COLO829 (cell line): ENCODE results near the gene LRRC3B.
"Not testable (repeated sequence)": the region's sequence is repeated elsewhere in the genome, so short reads cannot be mapped to it uniquely, and the experiment has no call there.

Experiments used
- DNase-seq: peaks from one replicate; pipeline ENCODE4 v3.0.0; 2012; ENCODE audit warnings: low spot score

The LRRC3B gene

GRCh38 chr3:26622621-26623418 is at the start of gene LRRC3B:
Gene LRRC3B, plus strand, starts transcription at chr3:26622772. Its CDS starts 86,901 bp downstream, at chr3:26709673.
- no peak for DNase-seq

GRCh38 chr3:26574766-26575165 is 47.8 kb upstream of the LRRC3B start:
- DNase-seq: no peak

GRCh38 chr3:26579116-26579515 is 43.5 kb upstream of the LRRC3B start:
- DNase-seq: no peak

GRCh38 chr3:26587571-26587970 is 35.0 kb upstream of the LRRC3B start:
- no peak for DNase-seq

GRCh38 chr3:26588931-26589330 is 33.6 kb upstream of the LRRC3B start:
- DNase-seq: no peak

- no peak for DNase-seq
These were observed 32.9 kb upstream of the LRRC3B start for GRCh38 chr3:26589678-26590077.

- no peak for DNase-seq
These were observed 31.6 kb upstream of the LRRC3B start for GRCh38 chr3:26590919-26591484.

GRCh38 chr3:26591926-26592325 is 30.6 kb upstream of the LRRC3B start:
- no peak for DNase-seq

GRCh38 chr3:26592451-26592850 is 30.1 kb upstream of the LRRC3B start:
- no peak for DNase-seq

GRCh38 chr3:26596335-26596734 is 26.2 kb upstream of the LRRC3B start:
- DNase-seq: no peak

GRCh38 chr3:26603311-26603710 is 19.3 kb upstream of the LRRC3B start:
- not testable (repeated sequence) for DNase-seq

- not testable (repeated sequence) for DNase-seq
These were observed 18.8 kb upstream of the LRRC3B start for GRCh38 chr3:26603771-26604170.

GRCh38 chr3:26614006-26614685 is 8.4 kb upstream of the LRRC3B start:
- peak; percentile 13 for DNase-seq

- DNase-seq: no peak
These were observed 1.4 kb upstream of the LRRC3B start for GRCh38 chr3:26621176-26621575.

GRCh38 chr3:26621906-26622620 is 509 bp upstream of the LRRC3B start:
- DNase-seq: no peak

GRCh38 chr3:26623419-26624208 is 1.0 kb downstream of the LRRC3B start:
- DNase-seq: no peak

- no peak for DNase-seq
These were observed 1.7 kb downstream of the LRRC3B start for GRCh38 chr3:26624209-26624765.

- no peak for DNase-seq
These were observed 2.6 kb downstream of the LRRC3B start for GRCh38 chr3:26625187-26625586.

GRCh38 chr3:26627080-26627479 is 4.5 kb downstream of the LRRC3B start:
- DNase-seq: no peak

GRCh38 chr3:26628915-26629314 is 6.3 kb downstream of the LRRC3B start:
- DNase-seq: no peak

- no peak for DNase-seq
These were observed 8.3 kb downstream of the LRRC3B start for GRCh38 chr3:26630669-26631389.
